Measurements from ENCODE around the gene MKI67.

GRCh38 chr10:128051548-128051947 is 74.7 kb downstream of the MKI67 start:
- TF ChIP-seq SMARCB1 (IDR thresholded peaks at IDR 0.05; ENCODE audit: insufficient read length, low read depth) (no peak), EHMT2 (IDR thresholded peaks at IDR 0.05) (no peak), DEAF1 (CRISPR knock-in tag; IDR thresholded peaks at IDR 0.05) (no peak), RCOR1 (IDR thresholded peaks at IDR 0.05; ENCODE audit: borderline replicate concordance in 1 of 2, low read depth in 2 of 2, low read length in 2 of 2) (no peak), YY1 (IDR thresholded peaks at IDR 0.05; ENCODE audit: borderline replicate concordance in 1 of 3, control insufficient read depth in 1 of 3, extremely low read depth in 1 of 3, insufficient read depth in 3 of 3, insufficient read length in 1 of 3, insufficient replicate concordance in 2 of 3, low read depth in 1 of 3, low read length in 2 of 3) (no peak), RB1 (IDR thresholded peaks at IDR 0.05; ENCODE audit: low read depth) (no peak), SIN3A (IDR thresholded peaks at IDR 0.05; ENCODE audit: borderline replicate concordance in 2 of 2, control insufficient read depth in 1 of 2, low read depth in 2 of 2, low read length in 2 of 2) (no peak), MYC (IDR thresholded peaks at IDR 0.05; ENCODE audit: low read depth, low read length) (no peak), MYC (CRISPR knock-in tag; IDR thresholded peaks at IDR 0.05; ENCODE audit: borderline replicate concordance, low read depth) (no peak), ELF1 (tag; IDR thresholded peaks at IDR 0.05) (no peak), SNRNP70 (optimal IDR thresholded peaks at IDR 0.05; ENCODE audit: low read depth, low read length) (no peak), CTCF (IDR thresholded peaks at IDR 0.05 in 2 of 3, conservative IDR thresholded peaks at IDR 0.05 in 1 of 3; ENCODE audit: insufficient read depth in 2 of 3, low read depth in 1 of 3, low read length in 3 of 3) (no peak), NR2C1 (IDR thresholded peaks at IDR 0.05) (no peak), NR2C1 (tag; IDR thresholded peaks at IDR 0.05) (no peak)

All from K562 (cell line).